Neuron (in vitro differentiated cells): ENCODE data around the gene MYG1.

Source experiments
- H2AFZ ChIP-seq: one replicate; pipeline ENCODE4 v1.6.1; 2013; ENCODE audit warnings: low read depth, mild to moderate bottlenecking, inconsistent platforms, low read length, moderate library complexity
- H3K27me3 ChIP-seq: one replicate; pipeline ENCODE4 v1.6.1; 2013; ENCODE audit warnings: low read length; ENCODE audit not compliant: insufficient read depth
- H3K36me3 ChIP-seq: one replicate; pipeline ENCODE4 v1.6.1; 2013; ENCODE audit warnings: low read length; ENCODE audit not compliant: insufficient read depth
- H3K4me1 ChIP-seq: one replicate; pipeline ENCODE4 v1.6.1; 2013; ENCODE audit warnings: low read length; ENCODE audit not compliant: insufficient read depth
- H3K4me3 ChIP-seq: 2 replicates; pipeline ENCODE4 v1.5.1; 2013; ENCODE audit warnings: mild to moderate bottlenecking, low read length, moderate library complexity
- H3K9me3 ChIP-seq: one replicate; pipeline ENCODE4 v1.6.1; 2013; ENCODE audit warnings: low read length

MYG1 gene

DNA sequence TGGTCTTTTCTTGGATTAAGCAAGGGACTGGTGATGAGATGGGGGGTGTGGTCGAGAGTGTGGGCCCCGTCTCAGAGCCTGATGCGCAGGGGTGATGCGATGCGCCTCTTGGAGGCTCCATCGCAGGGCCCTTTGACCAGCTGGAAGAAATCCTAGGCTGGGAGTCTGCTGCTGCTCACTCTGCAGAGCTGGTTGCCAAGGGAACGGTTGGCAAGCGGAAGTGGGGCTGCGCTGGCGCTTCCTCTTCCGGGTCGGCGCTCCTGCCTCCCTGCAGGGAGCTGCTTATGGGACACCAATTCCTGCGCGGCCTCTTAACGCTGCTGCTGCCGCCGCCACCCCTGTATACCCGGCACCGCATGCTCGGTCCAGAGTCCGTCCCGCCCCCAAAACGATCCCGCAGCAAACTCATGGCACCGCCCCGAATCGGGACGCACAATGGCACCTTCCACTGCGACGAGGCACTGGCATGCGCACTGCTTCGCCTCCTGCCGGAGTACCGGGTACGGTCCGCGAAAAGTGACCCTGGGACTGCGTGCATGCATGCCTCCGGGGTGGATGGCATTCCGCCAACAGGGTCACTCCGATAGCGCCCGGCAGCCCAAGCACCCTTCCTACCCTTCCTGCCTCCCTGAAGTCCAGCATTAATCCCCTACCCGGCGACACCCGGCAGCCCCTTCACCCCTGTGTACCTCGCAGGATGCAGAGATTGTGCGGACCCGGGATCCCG, at the start of gene MYG1:
Gene MYG1 (plus strand): TSS at position 242 of the 727 bp plus-strand sequence. CDS start 43 bp downstream, at position 285.
- peak within 1 kb of the TSS; percentile 11 for H2AFZ ChIP-seq
- peaks cover 25% of the 10 kb centered on the region for H3K4me1 ChIP-seq
- H3K9me3 ChIP-seq: no peaks in the 10 kb centered on the region
- no peaks in the 10 kb centered on the region for H3K27me3 ChIP-seq
- peak within 1 kb of the TSS; percentile 59 for H3K4me3 ChIP-seq
- H3K36me3 ChIP-seq: peaks cover 26% of the 10 kb centered on the region

DNA sequence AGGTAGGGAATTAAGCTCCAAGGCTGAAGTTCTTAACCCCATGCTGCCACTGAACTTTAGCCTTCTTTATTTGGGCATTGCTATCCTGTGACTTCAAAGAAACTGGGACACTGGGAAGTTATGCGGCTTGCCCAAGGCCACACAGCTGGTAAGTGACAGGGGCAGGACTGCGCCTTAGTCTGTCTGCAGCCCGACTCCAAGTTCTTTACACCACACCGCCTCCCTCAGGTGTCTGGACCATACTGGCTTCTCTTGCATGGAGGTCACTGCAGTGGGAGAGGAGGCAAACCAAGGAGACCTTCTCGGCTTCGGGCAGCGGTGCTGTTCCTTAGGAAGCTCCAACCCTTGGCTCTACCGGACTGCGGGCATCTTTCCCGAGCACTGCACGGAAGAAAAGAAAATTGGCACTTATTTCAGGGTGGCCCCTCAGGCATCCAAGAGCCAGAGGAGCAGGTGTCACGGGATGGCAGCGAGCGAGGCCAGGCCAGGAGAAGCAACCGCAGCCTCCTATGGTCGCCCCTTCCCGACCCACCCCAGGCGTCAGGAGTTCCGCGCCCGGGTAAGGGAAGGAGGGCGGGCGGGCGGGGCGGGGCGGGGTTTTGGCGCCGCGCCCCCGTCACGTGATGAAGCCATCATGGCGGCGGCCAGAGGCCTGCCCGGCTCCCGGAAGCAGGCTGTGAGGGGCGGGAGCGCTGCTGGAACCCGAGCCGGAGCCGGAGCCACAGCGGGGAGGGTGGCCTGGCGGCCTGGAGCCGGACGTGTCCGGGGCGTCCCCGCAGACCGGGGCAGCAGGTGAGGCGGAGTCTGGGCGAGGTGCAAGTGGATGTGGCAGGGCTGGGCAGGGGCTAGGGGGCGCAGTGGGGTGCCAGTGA, 47.8 kb upstream of the MYG1 start:
- Histone ChIP-seq H3K27me3 (no peaks in the 10 kb centered on the region), H3K36me3 (peaks cover 15% of the 10 kb centered on the region), H3K9me3 (no peaks in the 10 kb centered on the region), H3K4me1 (peaks cover 15% of the 10 kb centered on the region), H2AFZ (peak overlapping the region; percentile 81), H3K4me3 (peak overlapping the region; percentile 65)

DNA sequence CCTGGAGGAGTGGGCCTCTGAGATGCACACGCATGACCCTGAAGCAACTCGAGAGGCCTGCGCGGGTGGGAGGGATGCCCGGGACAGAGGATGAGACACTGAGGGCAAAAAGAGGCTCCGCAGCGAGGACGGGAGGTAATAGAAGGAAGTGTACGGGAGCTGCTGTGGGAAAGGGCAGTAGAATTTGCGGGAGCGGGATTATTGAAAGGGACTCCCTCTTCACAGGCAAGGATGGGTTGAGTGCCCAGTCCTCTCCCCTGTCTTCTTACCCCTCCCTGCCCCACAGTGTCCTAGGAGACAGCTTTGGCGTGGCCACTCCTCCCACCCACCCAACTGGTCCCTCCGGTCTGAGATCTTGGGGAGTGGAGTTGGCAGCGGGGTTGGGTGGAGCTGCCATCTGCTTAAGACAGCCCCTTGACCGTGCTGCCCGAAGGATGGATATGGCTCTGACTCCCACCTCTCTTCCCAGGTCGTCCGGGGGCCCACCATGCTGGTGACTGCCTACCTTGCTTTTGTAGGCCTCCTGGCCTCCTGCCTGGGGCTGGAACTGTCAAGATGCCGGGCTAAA, 47.1 kb upstream of the MYG1 start:
- no peaks in the 10 kb centered on the region for H3K27me3 ChIP-seq
- peak overlapping the region; percentile 65 for H3K4me3 ChIP-seq
- peak overlapping the region; percentile 81 for H2AFZ ChIP-seq
- peaks cover 15% of the 10 kb centered on the region for H3K36me3 ChIP-seq
- H3K4me1 ChIP-seq: peaks cover 15% of the 10 kb centered on the region
- H3K9me3 ChIP-seq: no peaks in the 10 kb centered on the region

- peaks cover 15% of the 10 kb centered on the region for H3K4me1 ChIP-seq
- peak overlapping the region; percentile 65 for H3K4me3 ChIP-seq
- no peak overlapping the region for H2AFZ ChIP-seq
- H3K9me3 ChIP-seq: no peaks in the 10 kb centered on the region
- no peaks in the 10 kb centered on the region for H3K27me3 ChIP-seq
- peaks cover 15% of the 10 kb centered on the region for H3K36me3 ChIP-seq
These were observed 46.2 kb upstream of the MYG1 start for GRCh38 chr12:53253298-53253697.

DNA sequence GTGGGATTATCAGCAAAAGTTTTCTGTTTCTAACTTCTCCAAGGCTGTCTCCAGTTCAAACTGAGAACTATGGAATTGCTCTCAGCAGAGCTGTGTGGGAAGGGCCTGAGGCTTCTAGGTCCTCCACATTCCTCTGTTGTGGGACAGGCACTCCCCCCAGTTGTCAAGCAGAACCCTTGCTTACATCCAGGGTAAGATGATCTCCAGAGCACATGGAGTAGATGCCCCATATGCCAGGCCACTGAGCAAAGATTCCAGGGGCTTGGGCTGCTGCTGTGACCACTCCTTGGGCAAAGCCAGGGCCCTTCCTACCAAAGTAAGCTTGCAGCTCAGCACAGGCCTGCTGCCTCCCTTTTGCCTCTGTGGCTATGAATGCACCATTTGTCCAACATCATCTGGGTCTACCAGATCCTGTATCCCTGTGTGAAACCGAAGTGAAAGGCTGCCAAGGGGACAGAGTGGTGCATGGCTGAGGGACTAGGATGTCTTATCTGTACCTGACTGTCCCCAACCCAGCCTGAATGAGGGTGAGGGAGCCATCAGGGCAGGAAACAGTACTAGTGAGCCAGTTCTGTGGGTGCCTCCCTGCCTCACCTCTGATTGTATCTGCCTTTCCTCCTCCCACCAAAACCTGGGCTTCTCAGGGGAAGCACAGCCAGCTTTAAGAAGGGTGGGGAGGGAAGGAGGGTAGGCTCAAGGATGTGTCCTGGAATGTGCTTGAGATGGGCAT, 44.5 kb upstream of the MYG1 start:
- H3K4me1 ChIP-seq: peaks cover 15% of the 10 kb centered on the region
- H3K4me3 ChIP-seq: no peak overlapping the region
- no peaks in the 10 kb centered on the region for H3K9me3 ChIP-seq
- H3K36me3 ChIP-seq: peaks cover 15% of the 10 kb centered on the region
- H2AFZ ChIP-seq: no peak overlapping the region
- H3K27me3 ChIP-seq: no peaks in the 10 kb centered on the region

- peaks cover 14% of the 10 kb centered on the region for H3K4me1 ChIP-seq
- H2AFZ ChIP-seq: no peak overlapping the region
- no peak overlapping the region for H3K4me3 ChIP-seq
- H3K36me3 ChIP-seq: peaks cover 15% of the 10 kb centered on the region
- H3K9me3 ChIP-seq: no peaks in the 10 kb centered on the region
- H3K27me3 ChIP-seq: no peaks in the 10 kb centered on the region
These were observed 43.5 kb upstream of the MYG1 start for GRCh38 chr12:53255996-53256395.

DNA sequence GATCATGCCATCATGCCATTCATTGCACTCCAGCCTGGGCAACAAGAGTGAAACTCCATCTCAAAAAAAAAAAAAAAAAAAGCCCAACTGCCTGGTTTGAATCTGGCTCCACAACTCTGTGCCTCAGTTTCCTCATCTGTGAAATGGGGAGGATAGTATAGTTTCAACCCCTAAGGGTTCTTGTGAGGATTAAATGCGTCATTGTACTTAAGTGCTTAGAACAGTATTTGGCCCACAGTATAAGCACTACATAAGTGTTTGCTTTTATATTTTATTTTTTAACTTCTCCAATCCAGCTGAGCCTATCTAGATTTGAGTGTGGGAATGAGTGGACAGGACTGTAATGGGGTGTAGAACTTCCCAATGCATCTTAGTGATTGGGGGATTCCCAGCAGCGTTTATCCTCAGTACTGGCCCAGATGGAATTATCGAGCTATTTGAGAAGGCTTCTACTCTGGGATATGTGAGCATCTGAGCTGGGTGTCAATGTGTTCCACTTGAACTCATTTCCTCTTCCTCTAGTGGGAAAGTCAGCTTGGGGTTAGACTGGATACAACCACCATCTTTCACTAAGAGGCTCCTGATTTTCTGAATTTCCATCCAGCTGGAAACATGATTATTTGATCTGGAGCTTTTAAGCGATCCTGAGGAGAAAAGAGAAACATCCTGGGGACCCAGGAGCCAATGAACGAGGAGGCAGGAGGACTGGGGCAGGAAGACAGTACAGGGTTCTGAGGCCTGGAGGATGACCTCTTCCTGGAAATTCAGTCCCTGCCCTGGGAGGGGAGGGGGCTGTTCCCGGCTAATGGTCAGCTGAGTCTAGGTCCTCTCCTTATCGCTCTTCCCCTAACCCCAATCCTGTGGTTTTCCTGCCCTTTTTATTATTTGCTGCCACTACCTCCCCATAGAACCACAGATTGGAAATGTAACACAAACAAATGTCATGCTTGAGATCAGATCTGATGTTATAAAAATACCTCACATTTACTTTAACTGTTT, 40.7 kb upstream of the MYG1 start:
- H3K4me1 ChIP-seq: no peaks in the 10 kb centered on the region
- no peak overlapping the region for H3K4me3 ChIP-seq
- H3K27me3 ChIP-seq: no peaks in the 10 kb centered on the region
- no peaks in the 10 kb centered on the region for H3K9me3 ChIP-seq
- peaks cover 9% of the 10 kb centered on the region for H3K36me3 ChIP-seq
- H2AFZ ChIP-seq: no peak overlapping the region

- Histone ChIP-seq H3K4me1 (no peaks in the 10 kb centered on the region), H3K9me3 (no peaks in the 10 kb centered on the region), H2AFZ (no peak overlapping the region), H3K4me3 (no peak overlapping the region), H3K27me3 (no peaks in the 10 kb centered on the region), H3K36me3 (peaks cover 3% of the 10 kb centered on the region)
These were observed 39.6 kb upstream of the MYG1 start for GRCh38 chr12:53259891-53260290.

GRCh38 chr12:53265783-53266182, 33.7 kb upstream of the MYG1 start:
- Histone ChIP-seq H2AFZ (no peak overlapping the region), H3K4me1 (peaks cover 16% of the 10 kb centered on the region), H3K4me3 (no peak overlapping the region), H3K27me3 (no peaks in the 10 kb centered on the region), H3K9me3 (no peaks in the 10 kb centered on the region), H3K36me3 (peaks cover 18% of the 10 kb centered on the region)

- Histone ChIP-seq H3K4me1 (peaks cover 16% of the 10 kb centered on the region), H3K4me3 (peak overlapping the region; percentile 70), H2AFZ (peak overlapping the region; percentile 79), H3K27me3 (no peaks in the 10 kb centered on the region), H3K36me3 (peaks cover 22% of the 10 kb centered on the region), H3K9me3 (no peaks in the 10 kb centered on the region)
These were observed 32.0 kb upstream of the MYG1 start for GRCh38 chr12:53267306-53267998.

GRCh38 chr12:53267999-53268629, 31.4 kb upstream of the MYG1 start, which contains the start of gene ESPL1:
Gene ESPL1 (plus strand): TSS chr12:53268299. CDS start chr12:53268767, 468 bp downstream.
- no peaks in the 10 kb centered on the region for H3K27me3 ChIP-seq
- H3K4me3 ChIP-seq: peak within 1 kb of the TSS; percentile 70
- H3K4me1 ChIP-seq: peaks cover 16% of the 10 kb centered on the region
- peaks cover 22% of the 10 kb centered on the region for H3K36me3 ChIP-seq
- peak within 1 kb of the TSS; percentile 79 for H2AFZ ChIP-seq
- H3K9me3 ChIP-seq: no peaks in the 10 kb centered on the region
